B cell (primary cell): ENCODE measurements around the gene PANK4. TPM values are rescaled to one million over a fixed set of nuclear protein-coding genes. Genes with fewer than 3 reads are reported as not detected.

ENCODE experiments used
- ATAC-seq: fragments of 200-7000 bp; cut with Tn5 transposase; one replicate; pipeline ENCODE4 v1.10.0; 2021; ENCODE audit warnings: low read depth, mild to moderate bottlenecking, moderate number of reproducible peaks, moderate library complexity
- CTCF ChIA-PET: fragments of 350-600 bp; sonication (Branson Sonifier 250); formaldehyde crosslinking; loops from one replicate; lab custom pipeline; 2021; ENCODE audit warnings: antibody characterized with exemption, inconsistent platforms; lab: Charles Lee
- POLR2A ChIA-PET: fragments of 350-600 bp; sonication (Branson Sonifier 250); formaldehyde crosslinking; loops from one replicate; lab custom pipeline; 2021; ENCODE audit warnings: antibody characterized with exemption; lab: Charles Lee
- DNase-seq: peaks from one replicate; pipeline ENCODE4 v3.0.0; 2013
- H2AFZ ChIP-seq: 2 replicates; pipeline ENCODE4 v1.6.1; 2012; ENCODE audit warnings: mild to moderate bottlenecking, low read depth, low read length; ENCODE audit not compliant: insufficient read depth, poor library complexity, severe bottlenecking
- H3K27ac ChIP-seq, 2 donors: 1 replicate in 1 of 2; 2 replicates in 1 of 2; pipeline ENCODE4 v1.5.1; 2012 to 2013; ENCODE audit warnings: low read length in 2 of 2, mild to moderate bottlenecking in 2 of 2, moderate library complexity in 1 of 2
- H3K27me3 ChIP-seq, 4 experiments: fragments of 200-600 bp in 1 of 4; sonication (generic) in 1 of 4; replicated peaks in 1 of 4; 1 replicate in 2 of 4; 2 replicates in 2 of 4; pipeline versions ENCODE4 v1.6.1 to v1.7.0; 2013 to 2016; ENCODE audit warnings: low read length in 3 of 4, mild to moderate bottlenecking in 2 of 4, mixed read lengths in 1 of 4, moderate library complexity in 1 of 4; ENCODE audit not compliant: insufficient read depth in 4 of 4, control insufficient read depth in 3 of 4; ENCODE audit errors: control extremely low read depth in 1 of 4
- H3K36me3 ChIP-seq, 2 experiments: replicated peaks in 1 of 2; 1 replicate in 1 of 2; 2 replicates in 1 of 2; pipeline versions ENCODE4 v1.6.1 to v1.7.1; 2013; ENCODE audit warnings: low read length in 1 of 2; ENCODE audit not compliant: insufficient read depth in 2 of 2, control insufficient read depth in 1 of 2; ENCODE audit errors: control extremely low read depth in 1 of 2, extremely low read depth in 1 of 2
- H3K4me1 ChIP-seq, 2 donors: fragments of 200-600 bp in 1 of 2; sonication (generic) in 1 of 2; 1 replicate in 1 of 2; 2 replicates in 1 of 2; pipeline versions ENCODE4 v1.5.1 to v1.6.1; 2013 to 2017; ENCODE audit warnings: low read length in 2 of 2; ENCODE audit not compliant: control insufficient read depth in 2 of 2, insufficient read depth in 2 of 2
- H3K4me2 ChIP-seq: replicated peaks from 2 replicates; pipeline ENCODE3; 2012; ENCODE audit warnings: mild to moderate bottlenecking, low read depth, low read length; ENCODE audit not compliant: poor library complexity, severe bottlenecking
- H3K4me3 ChIP-seq, 5 experiments: fragments of 200-600 bp in 1 of 5; sonication (generic) in 1 of 5; 1 replicate in 3 of 5; 2 replicates in 2 of 5; pipeline versions ENCODE4 v1.5.1 to v1.7.0; 2011 to 2016; ENCODE audit warnings: low read length in 4 of 5, mild to moderate bottlenecking in 4 of 5, low read depth in 2 of 5, control low read depth in 1 of 5, moderate library complexity in 1 of 5; ENCODE audit not compliant: insufficient read depth in 1 of 5; ENCODE audit errors: control extremely low read depth in 1 of 5, extremely low read depth in 1 of 5
- H3K79me2 ChIP-seq: fragments of 200-600 bp; sonication (generic); one replicate; pipeline ENCODE4 v1.6.0; 2016; ENCODE audit warnings: low read length; ENCODE audit not compliant: control insufficient read depth, insufficient read depth
- H3K9ac ChIP-seq: fragments of 200-600 bp; sonication (generic); 2 replicates; pipeline ENCODE4 v1.6.1; 2017; ENCODE audit warnings: mild to moderate bottlenecking, low read length, moderate library complexity
- H3K9me3 ChIP-seq, 3 donors: one replicate each; pipeline versions ENCODE4 v1.6.1 to v1.7.1; 2013; ENCODE audit warnings: low read length in 2 of 3; ENCODE audit not compliant: control insufficient read depth in 2 of 3, insufficient read depth in 1 of 3; ENCODE audit errors: control extremely low read depth in 1 of 3
- H4K20me1 ChIP-seq: 2 replicates; pipeline ENCODE4 v1.6.0; 2012; ENCODE audit warnings: mild to moderate bottlenecking, low read length; ENCODE audit not compliant: insufficient read depth, control insufficient read depth, poor library complexity, severe bottlenecking
- H3K27ac Mint-ChIP-seq: one replicate; pipeline ENCODE4 v1.8.0; 2021; ENCODE audit warnings: mixed read lengths
- H3K27me3 Mint-ChIP-seq: one replicate; pipeline ENCODE4 v1.8.0; 2021; ENCODE audit warnings: mixed read lengths
- H3K4me1 Mint-ChIP-seq: one replicate; pipeline ENCODE4 v1.8.0; 2021; ENCODE audit warnings: mixed read lengths
- H3K4me3 Mint-ChIP-seq: one replicate; pipeline ENCODE4 v1.8.0; 2021; ENCODE audit warnings: mixed read lengths
- H3K9me3 Mint-ChIP-seq: one replicate; pipeline ENCODE4 v1.8.0; 2022; ENCODE audit warnings: mixed read lengths; ENCODE audit not compliant: insufficient read depth
- EZH2 ChIP-seq: IDR thresholded peaks from 2 replicates; pipeline ENCODE4 v1.6.1; 2012; ENCODE audit warnings: borderline replicate concordance, low read depth, mild to moderate bottlenecking, moderate library complexity, low read length; ENCODE audit not compliant: insufficient read depth, poor library complexity, severe bottlenecking
- WGBS: methylation state at CpG from one replicate; pipeline ENCODE4 v1.1.5; 2013; ENCODE audit warnings: missing lambda C conversion rate; ENCODE audit not compliant: insufficient coverage; 5-methylcytosine and 5-hydroxymethylcytosine counted together
- intact Hi-C: fragments of 100-400 bp; cut with micrococcal nuclease; formaldehyde crosslinking; loops from one replicate; pipeline ENCODE4 v1.10.0; 2022
- polyA plus RNA-seq: library from polyadenylated mRNA; depleted of rRNA; stranded (reverse); fragments of >200 nt; gene quantifications from 2 replicates; pipeline ENCODE4 v1.2.3, GENCODE V29; 2012
- total RNA-seq, 2 donors: library from RNA; stranded (reverse); fragments of 120-200 nt in 1 of 2; gene quantifications; 1 replicate in 1 of 2; 2 replicates in 1 of 2; pipeline versions ENCODE4 v1.2.3 to v1.2.4, GENCODE V29; 2013 to 2022
- TF ChIP-seq, protein P1 (sequence below): fragments of 200-600 bp; IDR thresholded peaks from one replicate; pipeline ENCODE4 v1.8.0; 2022; ENCODE audit warnings: antibody characterized with exemption, mild to moderate bottlenecking

The PANK4 gene
- total and polyA plus RNA-seq, 2 donors (not counting 1 experiment from before 2014, with no cell fraction given), result 38.0 to 80.5 TPM

GRCh38 chr1:2498648-2499047 lies 27.7 kb downstream of the PANK4 start:
- Histone ChIP-seq H3K9me3 (peaks cover 0 to 2% (median 0%) of the 10 kb centered on the region in 3 donors), H3K36me3 (no peaks in the 10 kb centered on the region), H3K79me2 (no peaks in the 10 kb centered on the region), H3K4me1 (peaks cover 74 to 80% of the 10 kb centered on the region in 2 donors), H3K27ac (no peak overlapping the region), H3K27me3 (no peaks in the 10 kb centered on the region), H2AFZ (no peak overlapping the region), H3K4me3 (no peak overlapping the region), H3K4me2 (peak overlapping the region; percentile 81), H3K9ac (no peak overlapping the region), H4K20me1 (no peaks in the 10 kb centered on the region)
- Mint-ChIP-seq H3K9me3 (no peaks in the 10 kb centered on the region), H3K4me1 (peaks cover 64% of the 10 kb centered on the region), H3K27me3 (no peaks in the 10 kb centered on the region), H3K27ac (no peak overlapping the region), H3K4me3 (no peak overlapping the region)
- ChIA-PET CTCF (no interaction called here), POLR2A (no interaction called here)
- ATAC-seq (no peak), DNase-seq (no peak)
- intact Hi-C loops, result loop anchor here (5.0 kb wide), 1 partner anchor 49 kb away; no protein-coding TSS in a partner anchor
- TF ChIP-seq EZH2, result no peak
- TF ChIP-seq, protein P1, sequence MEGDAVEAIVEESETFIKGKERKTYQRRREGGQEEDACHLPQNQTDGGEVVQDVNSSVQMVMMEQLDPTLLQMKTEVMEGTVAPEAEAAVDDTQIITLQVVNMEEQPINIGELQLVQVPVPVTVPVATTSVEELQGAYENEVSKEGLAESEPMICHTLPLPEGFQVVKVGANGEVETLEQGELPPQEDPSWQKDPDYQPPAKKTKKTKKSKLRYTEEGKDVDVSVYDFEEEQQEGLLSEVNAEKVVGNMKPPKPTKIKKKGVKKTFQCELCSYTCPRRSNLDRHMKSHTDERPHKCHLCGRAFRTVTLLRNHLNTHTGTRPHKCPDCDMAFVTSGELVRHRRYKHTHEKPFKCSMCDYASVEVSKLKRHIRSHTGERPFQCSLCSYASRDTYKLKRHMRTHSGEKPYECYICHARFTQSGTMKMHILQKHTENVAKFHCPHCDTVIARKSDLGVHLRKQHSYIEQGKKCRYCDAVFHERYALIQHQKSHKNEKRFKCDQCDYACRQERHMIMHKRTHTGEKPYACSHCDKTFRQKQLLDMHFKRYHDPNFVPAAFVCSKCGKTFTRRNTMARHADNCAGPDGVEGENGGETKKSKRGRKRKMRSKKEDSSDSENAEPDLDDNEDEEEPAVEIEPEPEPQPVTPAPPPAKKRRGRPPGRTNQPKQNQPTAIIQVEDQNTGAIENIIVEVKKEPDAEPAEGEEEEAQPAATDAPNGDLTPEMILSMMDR, result no peak
- WGBS, result 87% methylated on average over 13 of the region's 19 CpGs

GRCh38 chr1:2497891-2498290 lies 28.5 kb downstream of the PANK4 start:
- Histone ChIP-seq H4K20me1 (no peaks in the 10 kb centered on the region), H3K9me3 (peaks cover 0 to 2% (median 0%) of the 10 kb centered on the region in 3 donors), H3K4me2 (peak overlapping the region; percentile 81), H3K4me1 (peaks cover 80 to 88% of the 10 kb centered on the region in 2 donors), H3K27me3 (no peaks in the 10 kb centered on the region), H3K4me3 (no peak overlapping the region), H3K9ac (no peak overlapping the region), H3K79me2 (no peaks in the 10 kb centered on the region), H2AFZ (no peak overlapping the region), H3K27ac (no peak overlapping the region), H3K36me3 (no peaks in the 10 kb centered on the region)
- intact Hi-C loops, result loop anchor here (5.0 kb wide), 1 partner anchor 49 kb away; no protein-coding TSS in a partner anchor
- ChIA-PET POLR2A (interaction anchor here (0.8 kb wide), 1 partner anchor 28 kb away, joined by 4 read pairs; the partner anchor contains the start of gene PANK4), CTCF (interaction anchor here (0.6 kb wide), 1 partner anchor 22 kb away, joined by 3 read pairs; no protein-coding TSS in a partner anchor)
- 57% methylated on average over 3 of the region's 4 CpGs for WGBS
- DNase-seq, result no peak
- TF ChIP-seq, protein P1, result no peak
- TF ChIP-seq EZH2, result no peak
- H3K4me1 Mint-ChIP-seq, result peaks cover 71% of the 10 kb centered on the region
- no peak for ATAC-seq
- H3K27ac Mint-ChIP-seq, result peak overlapping the region; percentile 67
- peak overlapping the region; percentile 45 for H3K4me3 Mint-ChIP-seq
- H3K27me3 Mint-ChIP-seq, result no peaks in the 10 kb centered on the region
- no peaks in the 10 kb centered on the region for H3K9me3 Mint-ChIP-seq
